ENCODE results near the gene CEP41.

- TF ChIP-seq CTCF (IDR thresholded peaks at IDR 0.05) (peak; percentile 68 to 82 (median 76)), POLR2A (IDR thresholded peaks at IDR 0.05) (no peak)
These were observed 45.5 kb upstream of the CEP41 start for GRCh38 chr7:130486114-130486953.
